ENCODE measurements around the gene ASCL4.

Gene ASCL4

GRCh38 chr12:107801150-107801549 lies 26.6 kb downstream of the ASCL4 start:
- no peak overlapping the region for H3K27ac ChIP-seq
- ChIA-PET CTCF (interaction anchor here (0.7 kb wide), 2 partner anchors 127 to 387 kb away, joined by 3 to 4 read pairs; no protein-coding TSS in a partner anchor), POLR2A (ENCODE audit: low non-redundant PET) (no interaction called here)
- DNase-seq (ENCODE audit: low spot score), result no peak
- TF ChIP-seq CTCF (conservative IDR thresholded peaks at IDR 0.05; ENCODE audit: low read depth), result no peak

GRCh38 chr12:107803092-107803491 lies 28.6 kb downstream of the ASCL4 start:
- POLR2A ChIA-PET (ENCODE audit: low non-redundant PET), result no interaction called here

GRCh38 chr12:107805488-107806180 lies 31.1 kb downstream of the ASCL4 start:
- DNase-seq (ENCODE audit: low spot score), result no peak
- ChIA-PET POLR2A (ENCODE audit: low non-redundant PET) (no interaction called here), CTCF (no interaction called here)
- H3K27ac ChIP-seq, result no peak overlapping the region
- no peak for TF ChIP-seq CTCF (conservative IDR thresholded peaks at IDR 0.05; ENCODE audit: low read depth)

More at GRCh38 chr12:107803092-107803491, 28.6 kb downstream of the ASCL4 start:
- no peak for DNase-seq (ENCODE audit: low spot score)
- H3K27ac ChIP-seq, result no peak overlapping the region
- no peak for TF ChIP-seq CTCF (conservative IDR thresholded peaks at IDR 0.05; ENCODE audit: low read depth)
- CTCF ChIA-PET, result no interaction called here

GRCh38 chr12:107807471-107808150 lies 33.1 kb downstream of the ASCL4 start:
- ChIA-PET POLR2A (ENCODE audit: low non-redundant PET) (no interaction called here), CTCF (no interaction called here)
- no peak overlapping the region for H3K27ac ChIP-seq
- no peak for TF ChIP-seq CTCF (conservative IDR thresholded peaks at IDR 0.05; ENCODE audit: low read depth)
- DNase-seq (ENCODE audit: low spot score), result no peak

GRCh38 chr12:107817250-107817649 lies 42.7 kb downstream of the ASCL4 start:
- ChIA-PET POLR2A (ENCODE audit: low non-redundant PET) (no interaction called here), CTCF (no interaction called here)
- no peak for TF ChIP-seq CTCF (conservative IDR thresholded peaks at IDR 0.05; ENCODE audit: low read depth)
- no peak for DNase-seq (ENCODE audit: low spot score)
- no peak overlapping the region for H3K27ac ChIP-seq

- peak; percentile 11 for DNase-seq (ENCODE audit: low spot score)
- POLR2A ChIA-PET (ENCODE audit: low non-redundant PET), result no interaction called here
- TF ChIP-seq CTCF (conservative IDR thresholded peaks at IDR 0.05; ENCODE audit: low read depth), result no peak
- H3K27ac ChIP-seq, result no peak overlapping the region
- CTCF ChIA-PET, result interaction anchor here (0.6 to 0.8 kb wide), 2 partner anchors 23 to 66 kb away, joined by 3 read pairs; no protein-coding TSS in a partner anchor
These were observed 44.5 kb downstream of the ASCL4 start for GRCh38 chr12:107818984-107819383.

Data from RWPE1 (cell line).